Lower lobe of right lung (tissue), 2 donors: Measurements from ENCODE around the gene ADGRV1. TPM values are rescaled to one million over a fixed set of nuclear protein-coding genes. Genes with fewer than 3 reads are reported as not detected.

Source experiments
- ATAC-seq, 2 donors: fragments of 200-7000 bp; cut with Tn5 transposase; one replicate each; pipeline ENCODE4 v1.9.1; 2020 to 2022; ENCODE audit warnings: mild to moderate bottlenecking in 2 of 2, moderate library complexity in 2 of 2
- DNase-seq: peaks from one replicate; pipeline ENCODE4 v3.0.0-alpha.2; 2020
- H3K27ac ChIP-seq: fragments of 200-600 bp; one replicate; pipeline ENCODE4 v1.8.0; 2022
- H3K27me3 ChIP-seq: fragments of 200-600 bp; one replicate; pipeline ENCODE4 v1.8.0; 2022; ENCODE audit warnings: low read depth
- H3K36me3 ChIP-seq: fragments of 200-600 bp; one replicate; pipeline ENCODE4 v1.8.0; 2022; ENCODE audit warnings: mild to moderate bottlenecking
- H3K4me1 ChIP-seq: fragments of 200-600 bp; one replicate; pipeline ENCODE4 v1.8.0; 2022
- H3K4me3 ChIP-seq: fragments of 200-600 bp; one replicate; pipeline ENCODE4 v1.8.0; 2022; ENCODE audit warnings: mild to moderate bottlenecking
- H3K9me3 ChIP-seq: fragments of 200-600 bp; one replicate; pipeline ENCODE4 v1.8.0; 2022
- CTCF ChIP-seq: fragments of 200-600 bp; IDR thresholded peaks from one replicate; pipeline ENCODE4 v1.8.0; 2022; ENCODE audit warnings: antibody characterized with exemption, mild to moderate bottlenecking
- intact Hi-C: fragments of 100-400 bp; cut with DNase I; formaldehyde crosslinking; loops from one replicate; pipeline ENCODE4 v1.11.0; 2022
- total RNA-seq: library from RNA; stranded (reverse); fragmentation: NEBNext Ultra II Directional; extraction: Animal tissue kit (Norgen Biotek cat#: 25700); gene quantifications from one replicate; pipeline ENCODE4 v1.2.1, GENCODE V29; 2021
- donor health status: DM: no; HTN: yes; CAD: no; lungs with severe emphysema.

The ADGRV1 gene
- total RNA-seq, 1 donor from 2014 or later = 49.7 TPM

- ATAC-seq (no peak), DNase-seq (no peak)
- H3K27me3 ChIP-seq = no peaks in the 10 kb centered on the region
- no peak for TF ChIP-seq CTCF
- H3K4me3 ChIP-seq = no peak overlapping the region
- no peaks in the 10 kb centered on the region for H3K9me3 ChIP-seq
- intact Hi-C loops = no loop called here
- H3K4me1 ChIP-seq = peaks cover 9% of the 10 kb centered on the region
- H3K27ac ChIP-seq = no peak overlapping the region
- no peaks in the 10 kb centered on the region for H3K36me3 ChIP-seq
Observed at GRCh38 chr5:90987726-90988125, 429.1 kb downstream of the ADGRV1 start.

- Histone ChIP-seq H3K27me3 (no peaks in the 10 kb centered on the region), H3K4me3 (no peak overlapping the region), H3K4me1 (no peaks in the 10 kb centered on the region), H3K9me3 (peaks cover 7% of the 10 kb centered on the region), H3K36me3 (no peaks in the 10 kb centered on the region), H3K27ac (no peak overlapping the region)
- ATAC-seq = no peak
- intact Hi-C loops = no loop called here
- TF ChIP-seq CTCF = no peak
- no peak for DNase-seq
Observed at GRCh38 chr5:90991201-90991600, 432.6 kb downstream of the ADGRV1 start.

- Histone ChIP-seq H3K4me3 (no peak overlapping the region), H3K4me1 (no peaks in the 10 kb centered on the region), H3K27me3 (no peaks in the 10 kb centered on the region), H3K36me3 (no peaks in the 10 kb centered on the region), H3K27ac (no peak overlapping the region), H3K9me3 (peaks cover 11% of the 10 kb centered on the region)
- ATAC-seq = no peak
- intact Hi-C loops = no loop called here
- no peak for TF ChIP-seq CTCF
- DNase-seq = no peak
Observed at GRCh38 chr5:90994796-90995195, 436.2 kb downstream of the ADGRV1 start.

- Histone ChIP-seq H3K4me1 (no peaks in the 10 kb centered on the region), H3K27me3 (no peaks in the 10 kb centered on the region), H3K9me3 (peaks cover 11% of the 10 kb centered on the region), H3K4me3 (no peak overlapping the region), H3K27ac (no peak overlapping the region), H3K36me3 (no peaks in the 10 kb centered on the region)
- intact Hi-C loops = no loop called here
- no peak for TF ChIP-seq CTCF
- no peak for DNase-seq
- no peak for ATAC-seq
Observed at GRCh38 chr5:90996089-90996488, 437.5 kb downstream of the ADGRV1 start.

GRCh38 chr5:90997082-90997481, 438.5 kb downstream of the ADGRV1 start:
- no peak for ATAC-seq

More at GRCh38 chr5:90997082-90997481, 438.5 kb downstream of the ADGRV1 start:
- Histone ChIP-seq H3K27me3 (no peaks in the 10 kb centered on the region), H3K4me3 (no peak overlapping the region), H3K36me3 (no peaks in the 10 kb centered on the region), H3K27ac (no peak overlapping the region), H3K9me3 (peaks cover 11% of the 10 kb centered on the region), H3K4me1 (no peaks in the 10 kb centered on the region)
- DNase-seq = no peak
- no peak for TF ChIP-seq CTCF
- intact Hi-C loops = no loop called here
